Body of pancreas (tissue), 4 donors: Measurements from ENCODE around the gene PRSS23. TPM values are rescaled to one million over a fixed set of nuclear protein-coding genes. Genes with fewer than 3 reads are reported as not detected.
A peak's percentile ranks its signal among the peaks of the same experiment; 100 is the strongest.
"Not testable (repeated sequence)": the region's sequence is repeated elsewhere in the genome, so short reads cannot be mapped to it uniquely, and the experiment has no call there.

Experiments used
- ATAC-seq: fragments of 150-250 bp; one replicate; pipeline ENCODE4 v1.9.1; 2016
- DNase-seq, 4 donors: peaks; one replicate each; pipeline ENCODE4 v3.0.0-alpha.2; 2019
- H3K27ac ChIP-seq, 4 donors: fragments of 200-600 bp; sonication (generic); 1 replicate in 3 of 4; 2 replicates in 1 of 4; pipeline versions ENCODE4 v1.5.1 to v1.6.1; 2016 to 2019; ENCODE audit warnings: mild to moderate bottlenecking in 1 of 4, mixed read lengths in 1 of 4, moderate library complexity in 1 of 4
- H3K27me3 ChIP-seq, 2 donors: fragments of 200-600 bp; sonication (generic); one replicate each; pipeline ENCODE4 v1.6.0; 2016; ENCODE audit warnings: mild to moderate bottlenecking in 1 of 2
- H3K36me3 ChIP-seq, 2 donors: fragments of 200-600 bp; sonication (generic); replicated peaks in 1 of 2; 2 replicates each; pipeline ENCODE4 v1.5.1; 2016; ENCODE audit warnings: low read depth in 2 of 2; ENCODE audit not compliant: insufficient read depth in 1 of 2
- H3K4me1 ChIP-seq: fragments of 200-600 bp; sonication (generic); one replicate; pipeline ENCODE4 v1.6.0; 2016
- H3K4me3 ChIP-seq, 2 donors: fragments of 200-600 bp; sonication (generic); 1 replicate in 1 of 2; 2 replicates in 1 of 2; pipeline ENCODE4 v1.5.1; 2016 to 2019
- H3K9me3 ChIP-seq, 3 donors: fragments of 200-600 bp; sonication (generic); 1 replicate in 2 of 3; 2 replicates in 1 of 3; pipeline ENCODE4 v1.5.1; 2016
- POLR2A ChIP-seq, 3 donors: fragments of 450-650 bp; IDR thresholded peaks; one replicate each; pipeline ENCODE4 v1.6.1; 2016; ENCODE audit warnings: antibody characterized with exemption in 3 of 3, mild to moderate bottlenecking in 2 of 3
- WGBS, 2 donors: methylation state at CpG; one replicate each; pipeline ENCODE4 v1.1.5; 2017; 5-methylcytosine and 5-hydroxymethylcytosine counted together
- intact Hi-C: fragments of 100-400 bp; cut with DNase I; formaldehyde crosslinking; loops from one replicate; pipeline ENCODE4 v1.15.1; 2023
- total RNA-seq, 2 donors: library from RNA; depleted of rRNA; stranded (reverse); fragments of >200 nt; gene quantifications; one replicate each; pipeline ENCODE4 v1.1.0, GENCODE V29; 2016
- TF ChIP-seq, protein P1 (sequence below), 7 experiments: fragments of 450-650 bp in 4 of 7; fragments of 200-600 bp in 3 of 7; sonication (generic) in 3 of 7; IDR thresholded peaks; one replicate each; pipeline ENCODE4 v1.5.1; 2016 to 2019; ENCODE audit warnings: antibody characterized with exemption in 7 of 7

The PRSS23 gene
- total RNA-seq, 2 donors from 2014 or later, result 4.0 to 20.0 TPM

DNA sequence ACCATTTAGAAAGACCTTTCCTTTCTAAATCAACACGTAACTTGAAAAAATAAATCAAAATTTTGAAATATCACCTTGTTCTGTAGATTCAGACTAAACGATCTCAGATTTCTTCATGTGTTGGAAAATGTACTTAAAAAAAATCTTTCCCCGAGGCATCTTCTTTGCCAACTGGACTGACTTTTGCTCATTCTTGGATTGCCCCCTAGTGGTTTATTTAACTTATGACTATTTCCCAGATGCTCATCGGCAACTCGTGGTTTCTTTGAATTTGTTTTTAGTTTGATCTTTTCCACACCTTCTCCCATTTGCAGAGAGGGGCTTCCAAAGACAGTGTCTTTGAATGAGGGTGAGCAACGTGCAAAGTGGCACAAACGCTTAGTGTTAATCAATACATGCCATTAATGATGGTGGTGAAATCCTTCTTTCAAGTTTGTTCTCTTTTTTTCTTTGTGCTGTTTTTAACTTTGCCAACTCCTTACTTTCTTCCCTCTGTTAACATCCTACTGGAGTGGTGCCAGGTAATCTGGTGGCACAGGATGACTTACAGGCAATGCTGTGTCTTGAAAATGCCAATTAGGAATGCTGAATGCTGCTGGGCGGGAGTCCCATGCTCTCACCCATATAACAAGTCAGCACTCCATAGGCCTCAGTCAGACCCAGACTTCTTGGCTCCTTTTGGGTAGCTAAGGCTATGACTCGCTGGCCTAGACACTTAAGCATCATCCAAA is 18.3 kb downstream of the PRSS23 start:
- TF ChIP-seq, protein P1, sequence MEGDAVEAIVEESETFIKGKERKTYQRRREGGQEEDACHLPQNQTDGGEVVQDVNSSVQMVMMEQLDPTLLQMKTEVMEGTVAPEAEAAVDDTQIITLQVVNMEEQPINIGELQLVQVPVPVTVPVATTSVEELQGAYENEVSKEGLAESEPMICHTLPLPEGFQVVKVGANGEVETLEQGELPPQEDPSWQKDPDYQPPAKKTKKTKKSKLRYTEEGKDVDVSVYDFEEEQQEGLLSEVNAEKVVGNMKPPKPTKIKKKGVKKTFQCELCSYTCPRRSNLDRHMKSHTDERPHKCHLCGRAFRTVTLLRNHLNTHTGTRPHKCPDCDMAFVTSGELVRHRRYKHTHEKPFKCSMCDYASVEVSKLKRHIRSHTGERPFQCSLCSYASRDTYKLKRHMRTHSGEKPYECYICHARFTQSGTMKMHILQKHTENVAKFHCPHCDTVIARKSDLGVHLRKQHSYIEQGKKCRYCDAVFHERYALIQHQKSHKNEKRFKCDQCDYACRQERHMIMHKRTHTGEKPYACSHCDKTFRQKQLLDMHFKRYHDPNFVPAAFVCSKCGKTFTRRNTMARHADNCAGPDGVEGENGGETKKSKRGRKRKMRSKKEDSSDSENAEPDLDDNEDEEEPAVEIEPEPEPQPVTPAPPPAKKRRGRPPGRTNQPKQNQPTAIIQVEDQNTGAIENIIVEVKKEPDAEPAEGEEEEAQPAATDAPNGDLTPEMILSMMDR (IDR thresholded peaks at IDR 0.05), result peak; percentile 23 to 88 (median 81)
- TF ChIP-seq POLR2A (IDR thresholded peaks at IDR 0.05), result no peak

DNA sequence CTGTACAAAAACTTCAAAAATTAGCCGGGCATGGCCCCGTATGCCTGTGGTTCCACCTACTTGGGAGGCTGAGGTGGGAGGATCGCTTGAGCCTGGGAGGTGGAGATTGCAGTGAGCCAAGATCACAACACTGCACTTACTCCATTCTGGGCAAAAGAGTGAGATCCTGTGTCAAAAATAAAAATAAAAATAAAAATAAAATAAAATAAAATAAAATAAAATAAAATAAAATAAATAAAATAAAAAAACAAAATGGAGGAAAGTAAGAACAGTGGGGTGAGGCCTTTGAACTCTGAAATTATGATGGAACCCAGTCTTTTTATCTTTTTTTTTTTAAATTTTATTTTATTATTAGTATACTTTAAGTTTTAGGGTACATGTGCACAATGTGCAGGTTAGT is 23.8 kb downstream of the PRSS23 start:
- H3K27me3 ChIP-seq, DNase-seq, H3K4me1 ChIP-seq, H3K9me3 ChIP-seq, intact Hi-C loops, H3K27ac ChIP-seq, H3K4me3 ChIP-seq, H3K36me3 ChIP-seq, ATAC-seq: not testable (repeated sequence)
- WGBS, 2 donors, result 96 to 98% methylated on average over 3 of the region's 3 CpGs

More for the DNA sequence above, 18.3 kb downstream of the PRSS23 start:
- peak in 1 of 4 donors; percentile 33 for DNase-seq
- WGBS, 2 donors, result 12 to 15% methylated on average over 9 of the region's 9 CpGs
- ATAC-seq, result peak; percentile 75
- intact Hi-C loops, result loop anchor here (5.0 kb wide), 1 partner anchor 361 kb away; no protein-coding TSS in a partner anchor
- Histone ChIP-seq H3K27ac (no peak overlapping the region), H3K36me3 (no peaks in the 10 kb centered on the region), H3K4me3 (no peak overlapping the region), H3K4me1 (peaks cover 7% of the 10 kb centered on the region), H3K9me3 (no peaks in the 10 kb centered on the region), H3K27me3 (no peaks in the 10 kb centered on the region)

DNA sequence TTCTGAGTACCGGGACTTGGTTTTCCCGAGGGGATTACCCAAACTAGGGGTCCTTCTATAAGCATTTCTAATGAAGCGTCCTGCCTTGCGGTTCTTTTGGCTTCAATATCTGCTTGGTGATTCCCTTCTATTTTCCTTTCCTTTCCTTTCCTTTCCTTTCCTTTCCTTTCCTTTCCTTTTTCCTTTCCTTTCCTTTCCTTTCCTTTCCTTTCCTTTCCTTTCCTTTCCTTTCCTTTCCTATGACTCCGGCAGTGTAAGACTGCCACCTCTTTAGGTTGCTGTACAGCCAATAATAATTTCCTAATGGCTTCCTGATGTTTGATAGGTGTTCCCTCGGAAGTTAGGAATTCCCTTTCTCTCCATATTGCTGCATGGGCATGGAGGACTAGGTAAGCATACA is 34.0 kb downstream of the PRSS23 start:
- H3K36me3 ChIP-seq, DNase-seq, H3K27ac ChIP-seq, ATAC-seq, H3K9me3 ChIP-seq, H3K4me3 ChIP-seq, intact Hi-C loops, H3K4me1 ChIP-seq, H3K27me3 ChIP-seq: not testable (repeated sequence)
- WGBS, 2 donors, result 89 to 90% methylated on average over 6 of the region's 6 CpGs

DNA sequence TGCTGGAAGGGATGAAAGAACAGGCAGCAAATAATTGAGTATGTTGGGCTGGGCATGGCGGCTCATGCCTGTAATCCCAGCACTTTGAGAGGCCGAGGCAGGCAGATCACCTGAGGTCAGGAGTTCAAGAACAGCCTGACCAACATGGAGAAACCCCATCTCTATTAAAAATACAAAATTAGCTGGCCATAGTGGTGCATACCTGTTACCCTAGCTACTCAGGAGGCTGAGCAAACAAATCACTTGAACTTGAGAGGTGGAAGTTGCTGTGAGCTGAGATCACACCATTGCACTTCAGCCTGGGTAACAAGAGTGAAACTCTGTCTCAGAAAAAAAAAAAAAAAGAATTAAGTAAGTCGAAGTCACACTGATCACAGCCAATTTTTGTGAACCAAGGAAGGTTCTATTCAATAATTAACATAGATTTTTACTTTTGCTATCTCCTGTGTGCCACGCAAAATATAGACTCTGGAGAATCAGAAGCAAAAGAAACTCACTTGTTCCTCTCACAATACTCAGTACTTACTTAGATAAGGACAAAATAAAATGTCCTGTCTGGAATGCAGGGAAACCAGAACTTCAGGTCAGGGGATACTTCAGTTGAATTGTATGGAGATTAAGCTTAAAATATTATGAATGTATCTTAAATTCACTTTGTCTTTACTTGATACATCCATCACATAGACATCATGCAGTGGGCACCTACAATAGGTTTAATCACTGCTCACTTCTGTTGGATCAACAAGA is 44.6 kb downstream of the PRSS23 start:
- 62 to 63% methylated on average over 4 of the region's 4 CpGs for WGBS, 2 donors
- peak; percentile 53 for ATAC-seq
- H3K9me3 ChIP-seq, H3K4me3 ChIP-seq, DNase-seq, intact Hi-C loops, H3K27me3 ChIP-seq, H3K27ac ChIP-seq, H3K36me3 ChIP-seq: not testable (repeated sequence)
- peaks cover 17% of the 10 kb centered on the region for H3K4me1 ChIP-seq

DNA sequence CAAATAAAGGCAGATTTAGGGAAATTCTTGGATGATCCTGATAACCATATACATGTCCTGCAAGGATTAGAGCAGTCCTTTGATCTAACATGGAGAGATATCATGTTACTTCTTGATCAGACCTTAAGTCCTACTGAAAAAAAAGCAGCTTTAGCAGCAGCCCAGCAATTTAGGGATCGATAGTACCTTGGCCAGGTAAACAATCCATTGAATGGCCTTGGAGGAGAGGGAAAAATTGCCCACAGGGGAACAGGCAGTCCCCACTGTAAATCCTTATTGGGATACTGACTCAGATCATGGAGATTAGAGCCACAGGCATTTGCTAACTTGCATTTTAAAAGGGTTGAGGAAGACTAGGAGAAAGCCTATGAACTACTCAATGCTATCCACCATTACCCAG is 47.8 kb downstream of the PRSS23 start:
- DNase-seq (no peak), ATAC-seq (no peak)
- Histone ChIP-seq H3K36me3 (no peaks in the 10 kb centered on the region), H3K4me3 (no peak overlapping the region), H3K27ac (peak overlapping the region in 1 of 4 donors; percentile 33), H3K27me3 (no peaks in the 10 kb centered on the region), H3K4me1 (peaks cover 17% of the 10 kb centered on the region), H3K9me3 (no peaks in the 10 kb centered on the region)
- 29 to 33% methylated on average over 1 of the region's 1 CpG for WGBS, 2 donors
- intact Hi-C loops, result no loop called here
- no peak for TF ChIP-seq POLR2A (IDR thresholded peaks at IDR 0.05)
- TF ChIP-seq, protein P1 (IDR thresholded peaks at IDR 0.05), result no peak

DNA sequence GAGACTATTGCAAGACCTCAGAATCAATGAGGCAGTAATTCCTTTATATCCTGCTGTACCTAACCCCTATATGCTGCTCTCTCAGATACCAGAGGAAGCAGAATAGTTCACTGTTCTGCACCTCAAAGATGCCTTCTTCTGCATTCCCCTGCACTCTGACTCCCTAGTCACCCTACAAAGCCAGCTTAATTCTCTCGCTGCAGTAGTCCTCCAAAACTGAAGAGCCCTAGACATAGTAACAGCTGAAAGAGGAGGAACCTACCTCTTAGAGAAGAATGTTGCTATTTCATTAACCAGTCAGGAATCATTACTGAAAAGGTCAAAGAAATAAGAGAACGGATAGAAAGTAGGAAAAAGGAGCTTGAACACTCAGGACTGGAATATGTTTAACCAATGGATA is 49.3 kb downstream of the PRSS23 start:
- no peak overlapping the region for H3K27ac ChIP-seq
- peaks cover 17% of the 10 kb centered on the region for H3K4me1 ChIP-seq
- H3K4me3 ChIP-seq, result no peak overlapping the region
- no peaks in the 10 kb centered on the region for H3K27me3 ChIP-seq
- H3K36me3 ChIP-seq, result no peaks in the 10 kb centered on the region
- H3K9me3 ChIP-seq, result no peaks in the 10 kb centered on the region
- DNase-seq (no peak), ATAC-seq (no peak)
- intact Hi-C loops, result no loop called here
- no peak for TF ChIP-seq POLR2A (IDR thresholded peaks at IDR 0.05)
- TF ChIP-seq, protein P1 (IDR thresholded peaks at IDR 0.05), result no peak
- WGBS, 2 donors, result 73 to 86% methylated on average over 2 of the region's 2 CpGs
